ENCODE data around the gene CST4.

CST4 gene

GRCh38 chr20:23652371-23652770, 36.5 kb downstream of the CST4 start:
- TF ChIP-seq, protein P1, sequence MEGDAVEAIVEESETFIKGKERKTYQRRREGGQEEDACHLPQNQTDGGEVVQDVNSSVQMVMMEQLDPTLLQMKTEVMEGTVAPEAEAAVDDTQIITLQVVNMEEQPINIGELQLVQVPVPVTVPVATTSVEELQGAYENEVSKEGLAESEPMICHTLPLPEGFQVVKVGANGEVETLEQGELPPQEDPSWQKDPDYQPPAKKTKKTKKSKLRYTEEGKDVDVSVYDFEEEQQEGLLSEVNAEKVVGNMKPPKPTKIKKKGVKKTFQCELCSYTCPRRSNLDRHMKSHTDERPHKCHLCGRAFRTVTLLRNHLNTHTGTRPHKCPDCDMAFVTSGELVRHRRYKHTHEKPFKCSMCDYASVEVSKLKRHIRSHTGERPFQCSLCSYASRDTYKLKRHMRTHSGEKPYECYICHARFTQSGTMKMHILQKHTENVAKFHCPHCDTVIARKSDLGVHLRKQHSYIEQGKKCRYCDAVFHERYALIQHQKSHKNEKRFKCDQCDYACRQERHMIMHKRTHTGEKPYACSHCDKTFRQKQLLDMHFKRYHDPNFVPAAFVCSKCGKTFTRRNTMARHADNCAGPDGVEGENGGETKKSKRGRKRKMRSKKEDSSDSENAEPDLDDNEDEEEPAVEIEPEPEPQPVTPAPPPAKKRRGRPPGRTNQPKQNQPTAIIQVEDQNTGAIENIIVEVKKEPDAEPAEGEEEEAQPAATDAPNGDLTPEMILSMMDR (IDR thresholded peaks at IDR 0.05; ENCODE audit: low read depth, low read length) = no peak
- no peak for DNase-seq (ENCODE audit: extremely low read depth, low read depth)

- TF ChIP-seq, protein P1 (IDR thresholded peaks at IDR 0.05; ENCODE audit: low read depth, low read length) = no peak
These were observed 37.7 kb downstream of the CST4 start for GRCh38 chr20:23651117-23651516.

DNA sequence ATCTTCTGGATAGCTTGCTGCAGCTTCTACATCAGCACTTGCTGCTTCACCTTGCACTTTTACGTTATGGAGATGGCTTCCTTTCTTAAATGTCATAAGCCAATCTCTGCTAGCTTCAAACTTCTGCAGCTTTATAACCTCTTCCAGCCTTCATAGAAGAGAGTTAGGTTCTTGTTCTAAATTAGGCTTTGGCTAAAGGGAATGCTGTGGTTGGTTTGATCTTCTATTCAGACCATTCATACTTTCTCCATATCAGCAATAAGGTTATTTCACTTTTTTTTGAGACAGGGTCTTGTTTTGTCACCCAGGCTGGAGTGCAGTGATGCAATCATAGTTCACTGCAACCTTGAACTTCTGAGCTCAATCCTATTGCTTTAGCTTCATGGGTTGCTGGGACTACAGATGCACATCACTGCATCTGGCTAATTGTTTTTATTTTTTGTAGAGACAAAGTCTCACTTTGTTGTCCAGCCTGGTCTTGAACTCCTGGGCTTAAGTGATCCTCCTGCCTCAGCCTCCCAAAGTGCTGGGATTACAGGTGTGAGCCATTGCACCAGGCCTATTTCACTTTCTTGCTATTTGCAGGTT, 38.9 kb downstream of the CST4 start:
- TF ChIP-seq, protein P1 (IDR thresholded peaks at IDR 0.05; ENCODE audit: low read depth, low read length) = no peak
- no peak for DNase-seq (ENCODE audit: extremely low read depth, low read depth)

More at GRCh38 chr20:23651117-23651516, 37.7 kb downstream of the CST4 start:
- DNase-seq (ENCODE audit: extremely low read depth, low read depth) = no peak

DNA sequence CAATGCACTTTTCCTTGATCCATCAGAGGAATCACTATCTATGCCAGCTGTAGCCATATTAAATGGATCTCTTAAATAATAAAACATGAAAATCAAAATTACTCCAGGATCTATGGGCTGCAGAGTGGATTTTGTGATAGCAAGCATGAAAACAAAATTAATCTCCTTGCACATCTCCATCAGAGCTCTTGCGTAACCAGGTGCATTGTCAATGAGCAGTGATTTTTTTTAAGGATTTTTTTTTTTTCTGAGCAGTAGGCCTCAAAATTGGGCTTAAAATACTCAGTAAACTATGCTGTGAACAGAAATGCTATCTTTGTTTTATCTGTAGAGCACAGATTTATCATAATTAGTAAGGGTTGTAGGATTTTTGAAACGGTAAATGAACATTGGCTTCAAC, 39.6 kb downstream of the CST4 start:
- DNase-seq (ENCODE audit: extremely low read depth, low read depth) = no peak
- TF ChIP-seq, protein P1 (IDR thresholded peaks at IDR 0.05; ENCODE audit: low read depth, low read length) = no peak

- DNase-seq (ENCODE audit: extremely low read depth, low read depth) = no peak
- TF ChIP-seq, protein P1 (IDR thresholded peaks at IDR 0.05; ENCODE audit: low read depth, low read length) = no peak
These were observed 41.5 kb downstream of the CST4 start for GRCh38 chr20:23647346-23647745.

DNA sequence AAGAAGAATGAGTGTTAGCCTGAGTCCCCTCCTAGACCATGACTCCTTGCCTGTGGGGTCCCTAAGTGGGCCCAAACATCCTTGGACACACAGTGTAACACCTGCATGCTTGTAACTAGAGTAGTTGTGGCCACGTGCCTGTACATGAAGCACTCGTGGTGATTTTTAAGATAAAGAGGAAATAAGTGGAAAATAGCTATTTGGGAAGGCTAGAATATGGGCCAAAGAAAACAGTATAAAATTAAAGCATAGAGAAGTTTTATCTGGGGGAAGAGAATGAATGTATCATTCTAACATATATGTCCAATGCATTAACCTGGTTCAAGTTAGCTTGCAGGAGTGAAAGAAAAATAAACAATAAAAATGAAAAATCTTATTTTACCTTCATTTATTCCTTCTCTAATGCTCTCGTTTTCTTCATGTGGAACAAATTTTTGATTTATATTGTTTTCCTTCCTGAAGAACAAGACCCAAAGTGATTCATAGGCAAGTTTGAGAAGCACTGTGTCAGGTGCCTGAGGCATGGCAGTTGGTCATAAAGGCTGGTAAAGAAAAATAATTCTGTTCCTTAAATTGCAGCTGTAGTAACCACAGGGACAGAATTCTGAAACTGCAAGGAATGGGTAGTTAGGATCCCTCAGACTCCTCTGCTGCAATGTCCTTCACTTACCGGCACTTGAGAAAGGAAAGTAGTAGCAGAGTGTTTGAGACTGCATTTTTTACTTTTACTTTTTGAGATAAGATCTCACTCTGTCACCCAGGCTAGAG, 42.5 kb downstream of the CST4 start:
- no peak for DNase-seq (ENCODE audit: extremely low read depth, low read depth)
- TF ChIP-seq, protein P1 (IDR thresholded peaks at IDR 0.05; ENCODE audit: low read depth, low read length) = no peak

DNA sequence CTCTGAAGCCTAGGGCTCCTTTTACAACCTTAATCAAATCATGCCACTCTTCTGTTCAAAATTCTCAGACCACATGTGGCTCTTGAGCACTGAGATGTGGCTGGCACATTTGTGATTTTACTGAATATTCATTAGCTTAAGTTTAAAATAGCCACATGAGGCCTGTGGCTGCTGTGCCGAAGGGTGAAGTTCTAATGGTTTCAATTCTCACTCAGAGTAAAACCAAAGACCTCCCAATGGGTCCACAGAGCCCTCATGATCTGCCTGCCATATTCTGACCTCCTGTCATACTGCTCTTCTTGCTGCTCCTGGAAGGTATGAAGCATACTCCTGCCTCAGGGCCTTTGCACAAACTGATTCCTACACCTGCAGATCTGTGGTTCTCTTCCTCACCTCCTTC, 43.3 kb downstream of the CST4 start:
- TF ChIP-seq, protein P1 (IDR thresholded peaks at IDR 0.05; ENCODE audit: low read depth, low read length) = no peak
- no peak for DNase-seq (ENCODE audit: extremely low read depth, low read depth)
